GM19193 (cell line): ENCODE data around the gene CNPPD1.

Experiments used
- POLR2A ChIP-seq: IDR thresholded peaks from 4 replicates; pipeline ENCODE4 v1.6.1; 2011; ENCODE audit not compliant: insufficient read depth, insufficient read length; ENCODE audit errors: extremely low read depth

The CNPPD1 gene

DNA sequence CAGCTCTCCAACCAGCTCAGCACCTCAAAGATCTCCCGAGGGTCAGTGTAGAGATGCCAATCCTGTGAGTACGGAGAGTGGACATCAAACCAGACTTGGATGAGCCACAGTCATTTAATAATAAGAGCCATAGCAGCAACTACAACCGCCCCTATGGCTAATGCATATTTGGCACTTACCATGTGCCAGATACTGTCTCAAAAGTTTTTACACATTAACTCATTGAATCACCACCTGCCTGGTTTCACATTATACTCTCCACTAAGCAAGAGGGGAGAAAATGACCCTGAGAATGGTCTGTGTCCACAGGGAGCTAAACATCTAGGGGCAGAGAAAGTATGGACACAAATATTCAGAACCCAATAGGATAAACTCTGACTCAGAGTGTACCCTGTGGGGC, 2.6 kb downstream of the CNPPD1 start:
- TF ChIP-seq POLR2A: no peak

DNA sequence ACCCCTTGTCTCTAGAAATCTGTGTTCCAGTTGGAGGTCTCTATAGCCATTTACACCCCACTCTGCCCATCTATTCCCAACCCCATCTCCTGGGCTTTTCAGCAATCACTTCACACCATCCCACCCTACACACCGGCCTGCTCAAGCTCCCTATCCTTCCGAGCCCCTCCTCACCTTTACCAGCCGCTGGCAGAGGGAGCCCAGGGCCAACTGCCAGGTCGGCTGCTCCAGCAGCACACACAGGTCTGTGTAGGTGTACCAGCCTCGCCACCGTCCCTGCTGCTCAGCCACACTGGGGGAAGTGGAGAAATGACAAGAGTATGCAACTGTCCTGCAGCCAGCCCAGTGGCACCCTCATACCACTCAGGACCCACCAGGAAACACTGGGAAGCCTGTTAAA, 3.5 kb downstream of the CNPPD1 start:
- no peak for TF ChIP-seq POLR2A

DNA sequence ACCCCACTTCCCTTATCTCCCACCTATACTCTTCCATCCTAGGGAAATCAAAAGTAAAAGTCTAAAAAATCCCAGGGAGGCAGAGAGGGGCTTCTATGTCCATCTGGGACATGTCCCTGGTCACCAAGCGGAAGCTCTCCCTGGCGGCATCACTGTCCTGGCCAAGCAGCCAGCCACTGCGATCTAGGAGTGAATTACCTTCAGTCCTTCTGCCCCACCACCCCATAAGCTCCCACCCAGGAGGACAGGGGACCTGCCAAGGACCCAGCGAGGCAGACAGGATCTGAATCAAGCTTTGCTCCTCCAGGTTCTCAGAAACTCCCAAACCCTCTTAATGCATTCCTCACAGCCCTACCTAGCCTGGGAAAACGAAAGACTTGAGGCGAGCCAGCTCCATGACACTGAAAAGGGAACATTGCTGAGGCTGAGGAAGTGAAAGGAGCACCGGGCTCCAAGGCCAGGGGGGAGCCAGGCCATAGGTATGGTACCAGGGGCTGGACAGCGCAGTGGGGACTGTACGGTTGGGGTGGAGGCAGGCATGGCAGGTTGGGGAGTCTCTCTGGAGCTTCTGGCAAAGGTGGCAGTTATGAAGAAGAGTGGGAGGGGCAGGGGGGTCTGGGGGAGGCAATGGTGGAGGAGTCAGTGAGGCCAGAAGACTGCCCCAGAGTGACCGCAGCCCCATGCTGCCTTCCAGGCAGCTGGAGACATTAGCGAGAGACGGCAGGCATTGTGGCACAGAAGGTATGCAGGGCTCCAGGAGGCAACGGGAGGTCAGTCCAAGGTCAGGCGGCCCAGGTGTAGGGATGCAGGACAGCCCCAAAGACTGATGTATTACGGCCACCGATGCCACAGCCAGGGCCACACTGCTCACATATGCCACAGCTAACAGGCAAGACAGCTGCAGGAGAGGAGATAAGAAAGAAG, 4.2 kb downstream of the CNPPD1 start:
- TF ChIP-seq POLR2A: no peak

DNA sequence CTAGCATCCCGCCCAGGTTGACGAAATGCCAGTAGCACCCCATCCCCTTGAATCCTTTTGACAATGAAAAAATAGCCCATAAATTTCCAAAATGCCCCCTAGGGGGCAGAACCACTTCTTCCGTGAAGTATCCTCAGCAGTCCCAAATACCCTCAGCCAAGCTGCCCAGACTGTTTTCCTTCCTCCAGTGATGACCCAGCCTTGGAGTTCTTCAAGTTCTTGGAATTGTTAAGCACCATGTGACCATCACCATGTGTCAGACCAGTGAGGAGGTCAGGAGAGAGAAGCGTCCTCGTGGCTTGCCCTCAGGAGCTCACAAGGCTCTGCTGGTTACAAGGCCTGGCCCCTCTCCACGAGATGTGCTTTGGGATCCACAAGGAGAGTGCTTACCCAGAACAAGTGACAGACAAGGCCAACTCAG, 5.5 kb downstream of the CNPPD1 start:
- no peak for TF ChIP-seq POLR2A

DNA sequence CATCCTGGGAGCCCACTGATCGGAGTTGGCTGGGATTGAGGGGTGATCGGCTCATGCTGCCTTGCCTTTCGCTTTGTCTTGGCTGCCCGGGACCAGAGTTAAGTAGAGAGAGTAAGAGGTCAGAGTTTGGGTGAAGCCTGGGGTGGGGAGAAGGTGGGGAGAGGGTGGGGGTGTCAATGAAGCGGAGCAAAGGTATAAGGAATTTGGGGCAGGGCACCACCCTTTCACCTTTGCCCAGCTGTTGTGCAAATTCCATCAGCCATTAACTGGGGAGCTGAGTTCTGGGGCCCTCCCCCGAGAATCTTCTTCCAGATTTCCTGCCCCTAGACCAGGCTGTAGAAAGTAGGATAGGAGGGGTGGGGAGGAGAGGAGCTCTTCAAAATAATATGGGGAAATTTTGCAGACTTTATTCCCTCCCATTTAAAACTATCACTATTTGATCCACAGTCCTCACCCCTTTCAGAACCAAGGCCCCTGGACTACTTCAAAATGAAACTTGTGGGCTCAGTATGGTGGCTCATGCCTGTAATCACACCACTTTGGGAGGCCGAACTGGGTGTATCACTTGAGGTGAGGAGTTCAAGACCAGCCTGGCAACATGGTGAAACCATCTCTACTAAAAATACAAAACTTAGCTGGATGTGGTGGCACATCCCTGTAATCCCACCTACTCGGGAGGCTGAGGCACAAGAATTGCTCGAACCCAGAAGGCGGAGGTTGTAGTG, 6.6 kb downstream of the CNPPD1 start, which contains the start of gene SLC23A3:
Gene SLC23A3, minus strand, starts transcription at position 100 of the 725 bp plus-strand sequence. Its CDS starts 45 bp downstream, at position 55.
- TF ChIP-seq POLR2A: no peak

DNA sequence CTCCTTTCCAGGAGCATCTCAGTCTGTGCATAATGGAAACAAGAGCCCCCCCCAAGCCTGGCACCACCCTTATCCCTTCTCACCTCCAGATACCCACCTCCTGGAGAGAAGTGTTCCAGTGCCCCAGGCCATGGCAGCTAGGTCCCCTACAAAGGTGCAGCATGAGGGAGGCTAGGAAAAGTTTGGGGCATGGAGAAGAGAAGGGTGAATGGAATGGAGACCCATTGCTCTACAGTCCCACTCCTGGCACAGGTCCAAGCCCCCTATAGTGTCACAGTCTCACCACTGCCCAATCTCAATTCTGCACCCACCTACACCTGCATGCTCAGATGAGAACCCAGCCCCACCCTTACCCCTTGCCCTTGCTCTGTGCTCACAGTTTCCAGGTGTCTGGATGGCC, 7.8 kb downstream of the CNPPD1 start:
- no peak for TF ChIP-seq POLR2A

DNA sequence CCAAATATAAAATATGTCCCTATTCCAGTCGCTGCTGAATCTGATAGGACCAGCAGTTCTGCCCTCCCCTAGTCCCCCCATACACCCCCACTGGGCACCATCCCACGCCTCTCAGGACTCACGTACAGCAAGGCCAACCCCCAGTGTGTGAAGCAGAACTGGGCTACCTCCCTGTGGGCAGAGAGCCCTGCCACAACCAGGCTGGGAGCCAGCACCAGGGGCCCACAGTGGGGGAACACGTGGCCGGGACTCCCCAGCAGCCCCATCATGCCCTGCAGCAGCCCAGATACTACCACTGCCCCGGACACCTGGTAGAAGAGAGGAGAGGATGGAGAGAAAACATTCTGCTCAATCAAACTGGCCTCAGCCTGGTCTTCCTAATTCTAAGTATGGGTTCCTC, 8.2 kb downstream of the CNPPD1 start:
- no peak for TF ChIP-seq POLR2A

DNA sequence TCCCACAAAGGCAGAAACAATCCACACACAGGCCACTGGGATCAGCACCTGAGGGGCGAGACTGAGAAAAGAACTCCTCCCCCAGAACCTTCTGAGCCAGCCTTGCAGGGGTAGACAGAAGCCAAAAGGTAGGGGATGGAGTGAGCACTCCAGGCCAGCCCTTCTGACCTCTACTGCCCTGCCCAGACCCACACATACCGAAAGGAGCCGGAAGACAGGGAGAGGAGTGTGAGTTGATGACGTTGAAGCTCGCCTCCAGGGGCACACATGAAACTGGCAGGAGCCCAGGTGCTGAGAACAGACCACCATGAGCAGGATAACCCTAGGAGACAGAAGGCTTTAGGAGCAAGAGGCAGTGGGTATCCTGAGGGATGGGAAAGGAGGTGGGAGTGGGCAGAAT, 8.7 kb downstream of the CNPPD1 start:
- TF ChIP-seq POLR2A: no peak

DNA sequence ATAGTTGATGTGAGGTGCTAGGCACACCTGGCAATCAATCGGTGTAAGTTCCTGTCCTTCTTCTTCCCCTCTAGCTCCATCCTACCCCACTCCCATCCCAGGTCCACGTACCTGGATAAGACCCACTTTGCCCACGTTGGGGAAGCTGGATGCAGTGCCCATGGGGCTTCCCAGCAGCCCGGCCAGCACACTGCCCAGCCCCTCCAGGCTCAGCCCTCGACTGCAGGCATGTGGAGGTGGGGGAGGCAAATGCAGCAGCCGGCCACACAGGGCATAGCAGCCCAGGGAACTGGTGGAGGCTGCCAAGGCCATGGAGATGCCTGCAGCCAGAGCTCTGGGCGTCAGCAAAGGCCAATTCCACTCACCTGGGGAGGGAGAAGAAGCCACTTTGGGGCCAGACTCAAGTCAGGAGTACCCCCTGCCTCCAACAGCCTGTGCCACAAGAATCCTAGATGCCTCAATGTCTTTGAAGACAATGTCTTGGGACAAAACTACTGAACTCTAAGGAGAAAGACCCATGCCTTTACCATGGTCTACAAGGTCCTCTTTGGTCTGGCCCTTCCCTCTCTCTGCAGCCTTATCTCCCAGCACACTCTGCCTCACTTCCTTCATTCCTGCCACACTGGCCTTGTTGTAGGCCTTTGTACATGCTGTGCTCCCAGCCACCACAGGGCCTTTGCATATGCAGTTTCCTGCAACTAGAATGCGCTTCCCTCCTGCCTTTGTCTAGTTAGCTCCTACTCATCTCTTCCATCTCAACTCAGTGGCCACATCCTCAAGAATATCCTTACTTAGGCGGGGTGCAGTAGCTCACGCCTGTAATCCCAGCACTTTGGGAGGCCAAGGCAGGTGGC, 11.4 kb downstream of the CNPPD1 start:
- no peak for TF ChIP-seq POLR2A

DNA sequence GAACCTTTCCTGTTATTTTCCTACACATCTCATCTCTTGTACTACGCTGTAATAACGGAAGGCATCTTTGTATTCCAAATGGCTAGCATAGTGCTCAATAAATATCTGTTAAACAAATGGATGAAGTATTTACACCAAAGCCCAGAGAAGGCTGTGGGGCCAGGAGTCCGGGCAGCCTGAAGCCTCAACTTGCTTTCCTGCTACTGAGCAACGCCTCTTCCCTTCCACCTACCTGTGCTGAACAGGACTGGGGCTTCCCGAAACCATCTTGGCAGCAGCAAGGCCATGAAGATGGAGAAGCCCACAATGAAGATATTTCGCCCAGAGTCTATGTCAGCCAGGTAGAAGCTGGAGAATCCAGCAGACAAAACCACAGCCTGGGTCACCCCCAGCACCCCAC, 13.6 kb downstream of the CNPPD1 start:
- TF ChIP-seq POLR2A: no peak

DNA sequence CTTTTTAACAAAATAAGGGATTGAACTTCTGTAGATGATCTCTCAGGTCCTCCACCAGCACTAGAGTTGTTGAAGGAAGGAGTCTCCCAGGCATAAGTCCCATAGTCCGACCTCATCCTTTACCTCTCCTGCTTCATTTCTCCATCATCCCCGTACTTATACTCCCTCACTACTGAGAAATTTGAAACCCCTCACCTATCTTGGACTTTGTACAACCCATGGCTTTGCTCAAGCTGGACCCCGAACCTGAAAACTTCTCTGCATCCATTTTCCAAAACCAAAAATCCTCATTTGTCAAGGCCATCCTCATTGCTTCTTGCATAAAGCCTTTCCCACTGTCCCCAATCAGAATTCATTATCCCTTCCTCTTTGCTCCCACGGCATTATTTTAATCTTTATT, 15.6 kb downstream of the CNPPD1 start:
- no peak for TF ChIP-seq POLR2A

DNA sequence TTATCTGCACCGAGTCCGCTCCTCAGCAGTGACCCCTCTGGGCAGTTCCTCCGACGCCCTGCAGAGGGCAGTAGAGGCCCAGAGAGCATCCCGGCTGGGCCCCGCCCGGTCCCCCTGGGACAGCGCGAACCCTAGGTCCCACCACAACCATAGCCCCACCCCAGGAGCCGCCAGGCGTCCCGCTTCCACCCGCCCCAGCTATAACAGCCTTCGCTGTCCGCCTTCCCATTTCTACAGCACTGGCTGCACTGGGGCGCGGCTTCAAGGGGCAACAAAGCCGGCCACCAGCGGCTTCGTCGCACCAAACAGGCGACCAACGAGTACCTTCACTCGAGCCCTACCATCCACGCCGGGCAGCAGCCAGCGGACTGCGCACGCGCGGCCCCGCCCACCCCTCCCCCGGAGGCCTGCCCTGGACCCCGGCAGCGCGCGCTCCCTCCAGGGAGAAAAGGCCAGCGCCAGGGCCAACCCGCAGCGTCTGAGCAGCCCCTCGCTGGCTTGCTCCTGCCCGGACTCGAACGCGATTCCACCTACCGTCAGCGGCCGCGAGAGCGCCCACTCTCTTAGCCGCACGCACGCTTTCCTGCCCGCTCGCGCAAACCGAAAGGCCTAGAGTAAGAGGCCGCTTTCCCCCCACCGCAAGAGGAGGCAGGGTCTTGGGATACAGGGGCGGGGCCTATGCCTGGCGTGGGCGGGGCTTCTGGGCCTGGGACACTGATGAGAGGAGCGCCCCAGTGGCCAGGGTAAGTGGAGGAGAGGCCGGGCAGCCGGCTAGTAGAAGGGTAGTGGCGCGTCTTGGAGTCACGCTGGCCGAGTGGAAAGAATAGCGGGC, 16.3 kb downstream of the CNPPD1 start, which contains the start of gene NHEJ1:
Gene NHEJ1, minus strand, starts transcription at position 630 of the 832 bp plus-strand sequence. CDS start 2,453 bp downstream, outside the sequence.
- peak; percentile 87 for TF ChIP-seq POLR2A

DNA sequence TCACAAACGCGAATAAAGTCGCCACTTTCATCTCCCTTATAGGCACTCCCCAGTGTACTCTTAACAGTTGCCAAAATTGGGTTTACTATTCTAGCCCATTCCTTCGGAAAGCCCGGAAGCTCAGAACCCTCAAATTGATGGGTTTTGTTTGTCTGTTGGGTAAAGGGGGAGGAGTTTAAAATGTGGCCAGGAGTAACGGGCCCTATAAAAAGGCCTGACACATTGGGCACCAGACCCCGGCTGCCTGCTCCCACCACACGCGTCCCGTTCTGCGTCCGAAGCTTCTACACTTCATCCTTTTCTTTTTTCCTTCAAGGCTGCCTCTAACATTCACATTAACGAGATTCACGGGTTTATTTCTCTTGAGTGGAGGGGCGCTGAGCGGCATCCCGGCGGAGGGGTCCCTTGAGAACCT, 16.9 kb downstream of the CNPPD1 start:
- TF ChIP-seq POLR2A: no peak

DNA sequence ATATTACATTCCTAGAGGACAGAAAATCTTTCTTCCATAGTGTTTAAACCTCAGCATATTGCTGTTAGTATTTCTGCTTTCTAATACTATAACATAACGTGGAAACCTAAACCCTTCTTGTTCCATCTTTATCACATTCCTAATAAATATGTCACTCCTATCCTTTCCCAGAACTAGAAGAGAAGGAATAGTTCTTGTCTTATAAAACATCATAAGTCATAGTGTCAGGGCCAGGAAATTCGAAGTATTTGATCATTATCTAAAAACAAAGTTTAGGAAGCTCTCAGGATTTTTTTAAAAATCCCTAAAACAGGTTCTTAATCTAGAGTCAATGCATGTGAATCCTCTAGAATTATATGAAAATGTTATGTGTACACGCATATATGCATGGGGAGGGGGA, 18.1 kb downstream of the CNPPD1 start:
- TF ChIP-seq POLR2A: no peak
